HCT116 (cell line): ENCODE data around the gene STAB1. TPM values are rescaled to one million over a fixed set of nuclear protein-coding genes. Genes with fewer than 3 reads are reported as not detected.

Experiments
- ATAC-seq: fragments of 200-7000 bp; cut with Tn5 transposase; 2 replicates; pipeline ENCODE4 v1.9.1; 2020; ENCODE audit warnings: mild to moderate bottlenecking, moderate library complexity
- BruUV-seq: library from RNA; stranded (reverse); fragments of 400-500 nt; replicated peaks from 2 replicates; lab custom pipeline; 2021; lab: Mats Ljungman, UMichigan
- CTCF ChIA-PET: fragments of 300-600 bp; sonication (Branson Sonifier 250); formaldehyde crosslinking; loops from one replicate; lab custom pipeline; 2021; ENCODE audit warnings: antibody characterized with exemption; lab: Charles Lee
- POLR2A ChIA-PET: fragments of 300-600, 350-600 bp; sonication (Branson Sonifier 250); formaldehyde crosslinking; loops from one replicate; lab custom pipeline; 2021; ENCODE audit warnings: antibody characterized with exemption; lab: Charles Lee
- RAD21 ChIA-PET, 2 experiments: fragments of 300-600 bp; sonication (Branson Sonifier 250); formaldehyde crosslinking; loops; one replicate each; lab custom pipeline; 2023; ENCODE audit warnings: low total read pairs in 2 of 2; ENCODE audit not compliant: uncharacterized antibody in 2 of 2, unreplicated experiment in 2 of 2, low non-redundant PET in 1 of 2; lab: Charles Lee
- DNase-seq: peaks from one replicate; pipeline ENCODE4 v3.0.0-alpha.2; 2010; ENCODE audit warnings: low read depth, low spot score
- H2AFZ ChIP-seq: fragments of 200-600 bp; shearing (Covaris generic), sonication (generic); 2 replicates; pipeline ENCODE4 v1.6.1; 2017; ENCODE audit warnings: low read depth, mixed run types, mixed read lengths, antibody characterized with exemption, low read length; ENCODE audit not compliant: poor library complexity, severe bottlenecking
- H3K27ac ChIP-seq: 2 replicates; pipeline ENCODE4 v1.5.1; 2012; ENCODE audit warnings: low read depth, low read length
- H3K27me3 ChIP-seq: fragments of 200-600 bp; sonication (generic); 2 replicates; pipeline ENCODE4 v1.6.1; 2016; ENCODE audit warnings: mixed run types, low read length, mixed read lengths; ENCODE audit not compliant: insufficient read depth
- H3K36me3 ChIP-seq, 2 experiments: fragments of 200-500 bp in 1 of 2; fragments of 200-600 bp in 1 of 2; sonication (Bioruptor generic) in 1 of 2; sonication (generic) in 1 of 2; 2 replicates each; pipeline versions ENCODE4 v1.5.1 to v1.6.1; 2014 to 2016; ENCODE audit warnings: low read length in 2 of 2, inconsistent platforms in 1 of 2, mixed read lengths in 1 of 2, mixed run types in 1 of 2; ENCODE audit not compliant: insufficient read depth in 2 of 2, control insufficient read depth in 1 of 2
- H3K4me1 ChIP-seq, 2 experiments: fragments of 200-600 bp in 1 of 2; sonication (generic) in 1 of 2; 2 replicates each; pipeline versions ENCODE4 v1.5.1 to v1.6.1; 2012 to 2017; ENCODE audit warnings: low read length in 2 of 2, inconsistent platforms in 1 of 2, mild to moderate bottlenecking in 1 of 2, mixed read lengths in 1 of 2, mixed run types in 1 of 2, moderate library complexity in 1 of 2; ENCODE audit not compliant: insufficient read depth in 2 of 2, control insufficient read depth in 1 of 2
- H3K4me2 ChIP-seq: fragments of 200-600 bp; sonication (generic); 2 replicates; pipeline ENCODE4 v1.6.1; 2017; ENCODE audit warnings: mixed run types, low read length, mixed read lengths
- H3K4me3 ChIP-seq, 2 experiments: fragments of 200-600 bp in 1 of 2; sonication (generic) in 1 of 2; replicated peaks in 1 of 2; 2 replicates each; pipeline ENCODE4 v1.5.1; 2011 to 2016; ENCODE audit warnings: low read length in 2 of 2, control low read depth in 1 of 2, low read depth in 1 of 2, mild to moderate bottlenecking in 1 of 2, mixed read lengths in 1 of 2, mixed run types in 1 of 2
- H3K79me2 ChIP-seq: fragments of 200-600 bp; sonication (generic); 2 replicates; pipeline ENCODE4 v1.6.1; 2017; ENCODE audit warnings: mild to moderate bottlenecking, mixed run types, low read length, moderate library complexity, mixed read lengths; ENCODE audit not compliant: insufficient read depth
- H3K9ac ChIP-seq: fragments of 200-600 bp; sonication (generic); 2 replicates; pipeline ENCODE4 v1.6.1; 2016; ENCODE audit warnings: low read length, mixed read lengths
- H3K9me2 ChIP-seq: fragments of 200-600 bp; sonication (generic), shearing (Covaris generic); 2 replicates; pipeline ENCODE4 v1.6.1; 2017; ENCODE audit warnings: mixed run types, mild to moderate bottlenecking, moderate library complexity; ENCODE audit not compliant: insufficient read depth
- H3K9me3 ChIP-seq, 2 experiments: fragments of 200-500 bp in 1 of 2; fragments of 200-600 bp in 1 of 2; sonication (Bioruptor generic) in 1 of 2; sonication (generic) in 1 of 2; 2 replicates each; pipeline ENCODE4 v1.6.1; 2014 to 2017; ENCODE audit warnings: low read length in 2 of 2, mixed read lengths in 2 of 2, inconsistent platforms in 1 of 2, low read depth in 1 of 2, mild to moderate bottlenecking in 1 of 2, mixed run types in 1 of 2, moderate library complexity in 1 of 2; ENCODE audit not compliant: control insufficient read depth in 1 of 2, insufficient read depth in 1 of 2
- H4K20me1 ChIP-seq: fragments of 200-600 bp; sonication (generic), shearing (Covaris generic); 2 replicates; pipeline ENCODE4 v1.6.1; 2017; ENCODE audit warnings: mixed run types, mild to moderate bottlenecking, moderate library complexity; ENCODE audit not compliant: insufficient read depth
- CEBPB ChIP-seq: IDR thresholded peaks from 2 replicates; pipeline ENCODE4 v1.6.1; 2012; ENCODE audit warnings: low read depth
- CTCF ChIP-seq, 3 experiments: fragments of 200-600 bp in 1 of 3; sonication (generic) in 1 of 3; IDR thresholded peaks in 2 of 3; conservative IDR thresholded peaks in 1 of 3; 2 replicates each; pipeline ENCODE4 v1.5.1; 2012 to 2017; ENCODE audit warnings: low read depth in 2 of 3, low read length in 2 of 3, antibody characterized with exemption in 1 of 3, borderline replicate concordance in 1 of 3, control low read depth in 1 of 3, mild to moderate bottlenecking in 1 of 3, mixed read lengths in 1 of 3, mixed run types in 1 of 3, moderate library complexity in 1 of 3; ENCODE audit not compliant: insufficient read depth in 1 of 3
- JUND ChIP-seq: IDR thresholded peaks from 2 replicates; pipeline ENCODE4 v1.6.1; 2012
- POLR2AphosphoS5 ChIP-seq: IDR thresholded peaks from 2 replicates; pipeline ENCODE4 v1.6.1; 2011; ENCODE audit warnings: mild to moderate bottlenecking, low read depth, low read length, moderate library complexity
- SP1 ChIP-seq: IDR thresholded peaks from 2 replicates; pipeline ENCODE4 v1.6.1; 2012; ENCODE audit warnings: low read depth
- TCF7L2 ChIP-seq: IDR thresholded peaks from 2 replicates; pipeline ENCODE4 v1.7.0; 2011; ENCODE audit warnings: borderline replicate concordance, inconsistent platforms; ENCODE audit not compliant: insufficient read depth, insufficient read length; ENCODE audit errors: extremely low read depth
- YY1 ChIP-seq: IDR thresholded peaks from 2 replicates; pipeline ENCODE4 v1.6.1; 2011; ENCODE audit warnings: low read length, low read depth, moderate library complexity, mild to moderate bottlenecking; ENCODE audit not compliant: insufficient replicate concordance; ENCODE audit errors: extremely low read depth
- ZBTB33 ChIP-seq: IDR thresholded peaks from 2 replicates; pipeline ENCODE4 v1.6.1; 2011; ENCODE audit warnings: mild to moderate bottlenecking, low read length, moderate library complexity; ENCODE audit not compliant: insufficient replicate concordance; ENCODE audit errors: extremely low read depth
- intact Hi-C: fragments of 100-400 bp; cut with micrococcal nuclease; formaldehyde crosslinking; loops from 2 replicates; pipeline ENCODE4 v1.10.0; 2022
- total RNA-seq: library from RNA; stranded (reverse); gene quantifications from one replicate; pipeline ENCODE4 v1.2.1, GENCODE V29; 2021; ENCODE audit not compliant: unreplicated experiment
- TF ChIP-seq, protein P1 (sequence below): IDR thresholded peaks from 2 replicates; pipeline ENCODE4 v1.6.1; 2012

STAB1 gene
- total RNA-seq, 1 experiment from 2014 or later = 0.44 TPM

- ChIA-PET POLR2A (no interaction called here), RAD21 (no interaction called here), CTCF (no interaction called here)
- Histone ChIP-seq H3K4me3 (no peak overlapping the region), H3K27ac (no peak overlapping the region), H3K36me3 (no peaks in the 10 kb centered on the region), H2AFZ (no peak overlapping the region), H3K27me3 (no peaks in the 10 kb centered on the region), H3K4me2 (no peak overlapping the region), H3K79me2 (no peaks in the 10 kb centered on the region), H3K9ac (no peak overlapping the region), H3K9me2 (no peaks in the 10 kb centered on the region), H3K4me1 (peaks cover 3 to 9% of the 10 kb centered on the region in 2 experiments; a peak in 2 of 4 replicates), H3K9me3 (no peaks in the 10 kb centered on the region), H4K20me1 (no peaks in the 10 kb centered on the region)
- no peak for TF ChIP-seq SP1
- no peak for TF ChIP-seq YY1
- no peak for TF ChIP-seq CTCF (IDR thresholded peaks at IDR 0.05 in 2 of 3, conservative IDR thresholded peaks at IDR 0.05 in 1 of 3; ENCODE audit: borderline replicate concordance in 1 of 3, insufficient read depth in 1 of 3, low read depth in 2 of 3, low read length in 2 of 3)
- no peak for TF ChIP-seq CEBPB
- TF ChIP-seq, protein P1, sequence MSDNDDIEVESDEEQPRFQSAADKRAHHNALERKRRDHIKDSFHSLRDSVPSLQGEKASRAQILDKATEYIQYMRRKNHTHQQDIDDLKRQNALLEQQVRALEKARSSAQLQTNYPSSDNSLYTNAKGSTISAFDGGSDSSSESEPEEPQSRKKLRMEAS = no peak
- TF ChIP-seq ZBTB33 = no peak
- TF ChIP-seq TCF7L2 = no peak
- TF ChIP-seq JUND = no peak
- TF ChIP-seq POLR2AphosphoS5 = no peak
- no TSS peak for BruUV-seq
- no peak for DNase-seq
- no peak for ATAC-seq
- intact Hi-C loops = no loop called here
These were observed 9.8 kb downstream of the STAB1 start for GRCh38 chr3:52504977-52505376.
